Hematopoietic multipotent progenitor cell treated with erythropoietin and hydrocortisone succinate and interleukin-3 and kit ligand, for 4 days (in vitro differentiated cells): ENCODE data around the gene MSLN.

Source experiments
- DNase-seq: peaks from one replicate; pipeline ENCODE4 v3.0.0-alpha.2; 2015

MSLN gene

GRCh38 chr16:778447-778846, 17.9 kb downstream of the MSLN start:
- no peak for DNase-seq

DNA sequence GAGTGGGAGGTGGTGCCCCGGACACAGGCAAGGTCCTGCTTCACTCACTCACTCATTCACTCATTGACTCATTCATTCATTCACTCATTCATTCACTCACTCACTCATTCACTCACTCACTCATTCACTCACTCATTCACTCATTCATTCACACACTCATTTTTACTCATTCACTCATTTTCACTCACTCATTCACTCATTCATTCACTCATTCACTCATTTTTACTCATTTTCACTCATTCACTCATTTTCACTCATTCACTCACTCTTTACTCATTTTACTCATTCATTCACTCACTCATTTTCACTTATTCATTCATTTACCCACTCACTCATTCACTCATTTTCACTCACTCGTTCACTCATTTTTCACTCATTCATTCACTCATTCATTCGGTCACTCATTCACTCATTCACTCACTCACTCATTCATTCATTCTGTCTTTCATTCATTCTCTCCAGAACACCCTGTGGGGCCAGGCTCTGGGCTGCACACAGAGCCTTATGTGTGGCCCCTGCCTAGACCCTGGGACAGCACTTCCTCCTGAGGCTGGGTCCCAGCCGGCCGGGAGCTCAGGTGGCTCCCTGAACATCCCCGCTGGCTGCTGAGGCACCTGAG, 18.5 kb downstream of the MSLN start:
- DNase-seq = no peak

GRCh38 chr16:779561-779960, 19.0 kb downstream of the MSLN start:
- DNase-seq = no peak

GRCh38 chr16:780296-780695, 19.8 kb downstream of the MSLN start:
- no peak for DNase-seq

DNA sequence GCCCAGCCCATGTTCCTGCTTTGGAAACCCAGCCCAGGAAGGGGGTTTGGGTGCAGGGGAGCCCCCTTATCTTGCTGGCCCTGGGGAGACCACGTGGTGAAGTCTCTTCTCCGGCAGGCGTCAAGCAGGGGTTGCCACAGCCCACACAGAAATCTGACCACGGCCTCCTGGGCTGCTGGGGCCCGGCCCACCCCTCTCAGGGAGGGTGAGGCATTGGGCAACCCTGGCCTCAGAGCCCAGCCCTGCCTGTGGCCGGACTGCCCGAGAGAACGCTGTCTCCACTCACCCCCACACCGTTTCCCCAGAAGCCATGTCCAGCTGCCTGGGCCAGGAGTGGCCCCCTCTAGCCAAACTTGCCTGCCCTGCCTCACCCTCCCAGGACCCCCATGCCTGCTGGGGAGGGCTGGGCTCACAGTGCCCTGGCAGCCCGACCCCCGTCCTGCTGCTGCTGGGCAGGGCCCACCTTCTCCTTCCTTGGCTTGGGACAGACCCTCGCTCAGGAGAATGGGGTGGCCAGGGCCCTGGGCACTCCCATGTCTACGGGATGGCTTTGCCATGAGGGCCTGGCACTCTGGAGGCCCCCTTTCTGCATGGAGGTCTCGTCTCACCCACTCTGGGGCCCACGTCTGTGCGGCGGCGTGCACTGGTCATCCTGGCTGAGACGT, 20.9 kb downstream of the MSLN start:
- no peak for DNase-seq

- DNase-seq = no peak
These were observed 21.7 kb downstream of the MSLN start for GRCh38 chr16:782258-782657.

GRCh38 chr16:782766-783403, 22.4 kb downstream of the MSLN start:
- no peak for DNase-seq

DNA sequence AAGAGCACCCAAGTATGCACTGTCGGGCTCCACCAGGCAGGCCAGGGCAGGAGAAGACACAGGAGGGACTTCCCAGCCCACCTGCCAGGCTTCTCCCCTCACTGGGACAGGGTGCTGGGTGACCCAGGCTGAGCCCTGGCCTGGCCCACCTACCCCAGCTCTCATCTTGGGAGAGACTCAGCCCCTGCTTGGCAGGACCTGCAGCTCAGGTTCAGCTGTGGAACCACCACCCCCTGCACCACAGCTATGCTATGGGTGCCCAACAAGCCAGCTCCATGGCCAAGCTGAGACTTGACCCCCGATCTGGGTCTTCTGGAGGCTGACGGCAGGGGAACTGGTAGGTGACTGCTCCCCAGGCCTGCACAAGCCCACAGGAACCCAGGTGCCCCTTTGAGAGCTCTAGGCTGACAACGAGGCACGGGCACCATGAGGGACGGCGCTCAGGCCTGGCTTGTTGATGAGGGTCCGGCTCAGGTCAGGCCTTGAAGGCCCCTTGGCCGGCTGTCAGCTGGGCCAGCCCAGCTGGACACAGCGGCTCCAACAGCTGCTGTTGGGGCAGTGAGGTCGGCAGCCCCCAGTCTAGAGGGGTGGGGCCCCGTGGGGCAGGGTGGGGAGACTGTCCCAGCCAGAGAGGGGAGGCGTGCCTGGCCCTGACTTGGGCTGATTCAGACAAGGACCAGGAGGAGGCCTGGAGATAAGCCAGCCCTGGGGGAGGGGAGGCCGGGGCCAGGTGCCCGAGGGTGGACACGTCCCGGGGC, 23.0 kb downstream of the MSLN start:
- no peak for DNase-seq

- no peak for DNase-seq
These were observed 23.9 kb downstream of the MSLN start for GRCh38 chr16:784431-784830.

- DNase-seq = peak; percentile 78
These were observed 25.3 kb downstream of the MSLN start for GRCh38 chr16:785563-786535.

DNA sequence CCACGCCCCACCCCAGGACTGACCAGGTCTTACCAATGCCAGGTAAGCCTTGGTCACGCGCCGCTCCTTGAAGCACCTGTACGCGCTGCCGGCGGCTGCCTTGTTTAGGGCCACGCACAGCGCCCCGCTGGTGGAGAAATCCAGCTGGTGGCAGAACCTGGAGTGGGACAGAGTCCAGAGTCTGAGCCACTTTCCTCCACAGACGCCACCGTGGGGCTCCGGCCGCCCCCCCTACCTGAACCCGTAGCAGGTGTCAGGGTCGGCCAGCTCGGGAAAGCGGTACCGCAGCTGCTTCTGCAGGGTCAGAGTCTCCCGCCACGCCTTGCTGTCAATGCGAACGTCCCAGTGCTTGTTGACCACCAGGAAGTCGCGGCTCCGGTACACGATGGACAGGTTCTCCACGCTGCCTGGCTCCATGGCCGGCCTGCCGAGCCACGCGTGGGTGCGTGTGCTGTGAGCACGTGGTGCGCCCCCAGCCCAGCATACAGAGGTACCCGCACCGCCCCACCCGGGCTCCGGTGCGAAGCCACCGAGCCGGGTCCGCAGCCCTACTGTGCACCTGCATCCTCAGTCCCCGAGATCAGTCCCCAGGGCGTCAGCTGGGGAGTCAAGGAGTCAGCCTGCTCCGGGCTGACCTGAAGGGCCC, 26.9 kb downstream of the MSLN start:
- DNase-seq = no peak

DNA sequence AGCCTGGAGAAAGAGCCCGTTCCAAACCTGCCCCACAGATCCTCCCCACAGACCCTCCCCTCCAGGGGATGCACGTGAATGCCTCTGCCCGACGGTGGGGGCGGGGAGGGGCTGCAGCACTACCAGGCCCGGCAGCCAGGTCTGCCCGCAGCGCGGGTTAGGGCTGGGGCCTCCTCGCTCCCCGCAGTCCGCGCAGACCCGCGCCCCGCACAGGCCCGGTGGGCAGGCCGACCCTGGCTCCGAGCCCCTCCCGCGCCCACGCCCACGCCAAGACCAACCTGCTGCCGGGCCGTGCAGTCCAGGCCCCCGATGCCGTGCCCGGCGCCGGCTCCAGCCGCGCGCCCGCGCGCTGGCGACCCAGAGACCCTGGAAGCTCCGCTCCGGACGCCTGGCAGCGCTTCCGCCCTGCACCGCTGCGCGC, 27.5 kb downstream of the MSLN start, which contains the start of gene RPUSD1:
RPUSD1 (minus strand) TSS at position 404 of the 421 bp plus-strand sequence. CDS start 644 bp downstream, outside the sequence.
- peak; percentile 54 for DNase-seq

DNA sequence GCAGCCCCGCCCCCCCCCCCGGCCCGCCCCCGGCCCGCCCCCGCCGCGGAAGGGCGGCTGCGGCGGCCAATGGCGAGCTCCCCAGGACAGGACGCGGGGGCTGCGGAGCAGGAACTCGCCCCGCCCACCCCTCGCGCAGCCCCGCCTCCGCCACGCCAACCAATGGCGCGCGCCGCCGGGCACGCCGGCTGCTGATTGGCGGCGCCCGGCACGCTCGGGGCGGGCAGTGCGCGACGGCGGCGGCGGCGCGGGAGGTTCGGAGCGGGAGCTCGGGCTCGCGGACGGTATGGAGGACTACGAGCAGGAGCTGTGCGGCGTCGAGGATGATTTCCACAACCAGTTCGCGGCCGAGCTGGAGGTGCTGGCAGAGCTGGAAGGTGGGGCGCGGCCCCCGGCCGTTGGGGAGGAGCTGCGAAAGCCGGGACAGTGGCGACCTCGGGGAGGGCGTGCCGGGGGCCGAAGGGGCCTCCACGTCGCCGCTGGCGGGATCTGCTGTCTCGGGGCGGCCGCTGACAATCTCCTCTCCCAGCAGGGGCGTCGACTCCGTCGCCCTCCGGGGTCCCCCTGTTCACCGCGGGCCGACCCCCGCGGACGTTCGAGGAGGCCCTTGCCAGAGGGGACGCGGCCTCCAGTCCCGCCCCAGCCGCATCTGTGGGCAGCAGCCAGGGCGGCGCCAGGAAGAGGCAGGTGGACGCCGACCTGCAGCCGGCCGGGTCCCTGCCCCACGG, 28.0 kb downstream of the MSLN start, which contains the start of gene CHTF18:
CHTF18 (plus strand) TSS at position 222 of the 728 bp plus-strand sequence; CDS start at position 287, 65 bp downstream.
- DNase-seq = peak; percentile 96

DNA sequence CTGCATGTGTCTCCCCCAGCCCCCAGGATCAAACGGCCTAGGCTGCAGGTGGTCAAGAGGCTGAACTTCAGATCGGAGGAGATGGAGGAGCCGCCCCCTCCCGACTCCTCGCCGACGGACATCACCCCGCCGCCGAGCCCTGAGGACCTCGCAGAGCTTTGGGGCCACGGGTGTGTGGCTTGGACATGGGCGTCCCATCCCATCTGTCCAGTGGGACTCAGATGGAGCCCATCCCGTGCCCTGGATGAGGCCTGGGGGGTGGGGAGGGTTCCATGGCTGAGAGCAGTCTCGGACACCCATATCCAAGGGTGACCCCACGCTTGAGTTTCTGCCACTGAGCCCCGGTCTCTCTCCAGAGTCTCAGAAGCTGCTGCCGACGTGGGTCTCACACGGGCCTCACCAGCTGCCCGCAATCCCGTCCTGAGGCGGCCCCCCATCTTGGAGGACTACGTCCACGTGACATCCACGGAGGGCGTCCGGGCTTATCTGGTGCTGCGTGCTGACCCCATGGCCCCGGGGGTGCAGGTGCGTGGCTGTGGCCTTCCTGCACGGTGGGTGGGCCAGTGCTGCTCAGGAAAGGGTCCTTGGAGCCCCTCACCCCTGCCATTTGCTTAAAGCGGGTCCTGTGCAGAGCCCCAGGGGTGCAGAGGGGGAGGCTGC, 28.8 kb downstream of the MSLN start:
- no peak for DNase-seq

GRCh38 chr16:790086-790485, 29.6 kb downstream of the MSLN start:
- no peak for DNase-seq

- no peak for DNase-seq
These were observed 30.6 kb downstream of the MSLN start for GRCh38 chr16:791131-791530.

DNA sequence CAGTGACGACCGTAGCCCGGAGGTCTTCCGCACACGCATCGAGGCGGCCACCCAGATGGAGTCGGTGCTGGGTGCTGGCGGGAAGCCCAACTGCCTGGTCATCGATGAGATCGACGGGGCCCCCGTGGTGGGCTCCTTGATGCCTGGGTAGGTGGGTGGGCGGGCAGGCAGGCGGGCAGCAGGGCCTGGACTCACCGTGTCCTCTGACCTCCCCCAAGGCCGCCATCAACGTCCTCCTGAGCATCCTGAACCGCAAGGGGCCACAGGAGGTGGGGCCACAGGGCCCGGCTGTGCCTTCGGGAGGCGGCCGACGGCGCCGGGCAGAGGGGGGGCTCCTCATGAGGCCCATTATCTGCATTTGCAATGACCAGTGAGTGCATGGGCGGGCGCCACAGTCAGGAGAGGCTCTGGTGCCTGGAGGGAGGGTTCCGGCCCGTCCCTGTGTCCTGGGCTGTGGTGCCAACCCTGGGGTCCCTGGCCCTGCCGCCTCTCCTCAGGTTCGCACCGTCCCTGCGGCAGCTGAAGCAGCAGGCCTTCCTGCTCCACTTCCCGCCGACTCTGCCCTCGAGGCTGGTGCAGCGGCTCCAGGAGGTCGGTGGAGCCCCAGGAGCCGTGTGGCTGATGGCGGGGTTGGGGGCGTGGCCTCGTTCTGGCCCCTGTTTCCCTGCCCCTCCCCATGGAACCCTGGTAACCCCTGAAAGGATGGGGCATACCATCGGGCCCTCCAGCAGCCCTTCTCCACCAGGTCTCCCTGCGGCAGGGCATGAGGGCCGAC, 31.9 kb downstream of the MSLN start:
- DNase-seq = no peak

DNA sequence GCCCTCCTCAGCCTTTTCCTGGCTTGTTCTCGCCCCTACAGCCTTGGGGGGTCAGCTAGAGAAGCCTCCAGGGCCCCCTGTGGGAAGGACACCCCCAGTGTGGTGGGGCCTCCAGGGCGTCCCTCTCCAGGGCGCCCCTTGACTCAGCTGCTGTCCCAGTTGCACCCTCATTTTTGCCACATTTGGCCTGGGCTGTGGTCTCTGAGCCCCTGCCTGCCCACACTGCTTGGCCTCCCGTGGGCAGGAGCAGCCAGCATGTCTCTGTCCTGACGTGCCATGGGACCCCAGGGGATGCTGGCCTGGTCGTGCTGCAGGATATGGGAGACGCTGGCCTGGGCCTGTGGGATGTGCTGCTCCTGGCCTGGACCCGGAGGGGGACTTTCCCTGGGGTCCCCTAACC, 32.9 kb downstream of the MSLN start:
- DNase-seq = no peak

DNA sequence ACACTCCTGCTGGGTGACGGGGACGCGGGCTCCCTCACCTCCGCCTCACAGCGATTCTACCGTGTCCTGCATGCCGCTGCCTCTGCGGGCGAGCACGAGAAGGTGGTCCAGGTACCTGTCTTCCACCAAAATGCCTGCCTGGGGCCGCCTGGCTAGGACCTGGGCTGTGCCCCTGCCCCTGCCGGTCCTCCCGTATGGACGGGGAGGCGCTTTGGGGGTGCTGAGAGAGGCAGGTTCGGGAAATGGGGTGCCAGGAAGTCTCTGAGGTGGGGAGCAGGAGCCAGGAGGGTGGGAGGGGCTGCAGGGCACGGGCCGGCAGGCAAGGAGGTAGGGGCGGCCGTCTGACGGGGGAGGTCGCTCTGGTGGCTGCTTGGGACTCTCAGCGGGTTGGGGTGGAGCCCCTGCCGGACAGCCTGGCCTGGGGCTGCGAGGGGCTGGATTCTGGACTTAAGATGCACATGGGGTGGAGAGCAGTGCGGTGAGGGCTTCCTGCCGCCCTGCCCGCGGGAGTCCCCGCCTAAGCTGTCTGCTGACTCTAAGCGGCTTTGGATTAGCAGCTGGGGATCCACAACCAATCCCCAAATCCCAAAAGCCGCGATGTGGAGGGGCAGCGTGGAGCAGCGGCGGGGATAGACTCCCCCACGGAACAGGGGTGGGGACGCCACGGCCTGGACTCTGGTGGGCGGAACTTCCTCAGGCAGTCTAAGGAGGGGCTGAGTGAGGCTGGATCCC, 33.7 kb downstream of the MSLN start:
- no peak for DNase-seq
